ENCODE measurements around the gene XRN2. TPM values are rescaled to one million over a fixed set of nuclear protein-coding genes. Genes with fewer than 3 reads are reported as not detected.

Gene XRN2
- total and polyA plus RNA-seq, 10 donors, result 19.3 to 92.6 (median 62.8) TPM

DNA sequence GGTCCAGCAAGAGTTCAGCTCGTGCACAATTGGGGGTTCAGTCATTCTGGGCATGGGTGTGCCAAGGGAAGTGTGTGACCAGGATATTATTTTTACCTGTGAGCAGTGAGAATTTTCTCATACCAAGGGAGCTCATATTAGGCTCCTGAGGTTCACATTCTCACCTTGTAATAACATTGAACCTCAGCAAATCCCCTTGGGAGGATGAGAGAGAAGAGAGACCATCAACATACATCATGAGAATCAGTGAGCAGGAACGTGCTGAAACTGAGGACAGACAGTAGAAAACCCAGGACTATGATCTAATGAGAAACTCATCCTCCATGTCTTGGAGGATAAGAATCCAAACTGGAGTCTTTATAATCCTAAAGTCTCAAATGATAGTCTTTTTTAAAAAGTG lies 33.4 kb upstream of the XRN2 start:
- H3K27ac ChIP-seq, result no peak overlapping the region
- no peak for TF ChIP-seq POLR2A (IDR thresholded peaks at IDR 0.05)
- no peak for TF ChIP-seq POLR2AphosphoS5 (IDR thresholded peaks at IDR 0.05)
- TF ChIP-seq, protein P1, sequence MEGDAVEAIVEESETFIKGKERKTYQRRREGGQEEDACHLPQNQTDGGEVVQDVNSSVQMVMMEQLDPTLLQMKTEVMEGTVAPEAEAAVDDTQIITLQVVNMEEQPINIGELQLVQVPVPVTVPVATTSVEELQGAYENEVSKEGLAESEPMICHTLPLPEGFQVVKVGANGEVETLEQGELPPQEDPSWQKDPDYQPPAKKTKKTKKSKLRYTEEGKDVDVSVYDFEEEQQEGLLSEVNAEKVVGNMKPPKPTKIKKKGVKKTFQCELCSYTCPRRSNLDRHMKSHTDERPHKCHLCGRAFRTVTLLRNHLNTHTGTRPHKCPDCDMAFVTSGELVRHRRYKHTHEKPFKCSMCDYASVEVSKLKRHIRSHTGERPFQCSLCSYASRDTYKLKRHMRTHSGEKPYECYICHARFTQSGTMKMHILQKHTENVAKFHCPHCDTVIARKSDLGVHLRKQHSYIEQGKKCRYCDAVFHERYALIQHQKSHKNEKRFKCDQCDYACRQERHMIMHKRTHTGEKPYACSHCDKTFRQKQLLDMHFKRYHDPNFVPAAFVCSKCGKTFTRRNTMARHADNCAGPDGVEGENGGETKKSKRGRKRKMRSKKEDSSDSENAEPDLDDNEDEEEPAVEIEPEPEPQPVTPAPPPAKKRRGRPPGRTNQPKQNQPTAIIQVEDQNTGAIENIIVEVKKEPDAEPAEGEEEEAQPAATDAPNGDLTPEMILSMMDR (IDR thresholded peaks at IDR 0.05 in 8 of 11, conservative IDR thresholded peaks at IDR 0.05 in 3 of 11), result no peak

GRCh38 chr20:21270806-21271205 lies 32.3 kb upstream of the XRN2 start:
- DNase-seq, result no peak
- Histone ChIP-seq H3K27me3 (replicated peaks in 1 of 7) (peaks cover 0 to 18% (median 0%) of the 10 kb centered on the region in 7 donors), H3K36me3 (no peaks in the 10 kb centered on the region), H3K27ac (no peak overlapping the region), H3K4me3 (no peak overlapping the region), H3K4me1 (no peaks in the 10 kb centered on the region), H3K9me3 (peaks cover 0 to 18% (median 4%) of the 10 kb centered on the region in 8 donors)
- TF ChIP-seq POLR2AphosphoS5 (IDR thresholded peaks at IDR 0.05), result no peak
- TF ChIP-seq, protein P1 (IDR thresholded peaks at IDR 0.05 in 8 of 11, conservative IDR thresholded peaks at IDR 0.05 in 3 of 11), result no peak
- TF ChIP-seq POLR2A (IDR thresholded peaks at IDR 0.05), result no peak
- WGBS, 5 donors, result 89 to 94% (median 93%) methylated on average over 8 of the region's 8 CpGs
- intact Hi-C loops (cut with DNase I; ENCODE audit: low total_unique reads), result no loop called here

More for the DNA sequence above, 33.4 kb upstream of the XRN2 start:
- 39 to 51% (median 44%) methylated on average over 2 of the region's 2 CpGs for WGBS, 5 donors
- DNase-seq, result no peak
- Histone ChIP-seq H3K4me1 (no peaks in the 10 kb centered on the region), H3K27me3 (replicated peaks in 1 of 7) (peaks cover 0 to 16% (median 0%) of the 10 kb centered on the region in 7 donors), H3K9me3 (peaks cover 0 to 18% (median 4%) of the 10 kb centered on the region in 8 donors), H3K4me3 (no peak overlapping the region), H3K36me3 (no peaks in the 10 kb centered on the region)
- intact Hi-C loops (cut with DNase I; ENCODE audit: low total_unique reads), result no loop called here

DNA sequence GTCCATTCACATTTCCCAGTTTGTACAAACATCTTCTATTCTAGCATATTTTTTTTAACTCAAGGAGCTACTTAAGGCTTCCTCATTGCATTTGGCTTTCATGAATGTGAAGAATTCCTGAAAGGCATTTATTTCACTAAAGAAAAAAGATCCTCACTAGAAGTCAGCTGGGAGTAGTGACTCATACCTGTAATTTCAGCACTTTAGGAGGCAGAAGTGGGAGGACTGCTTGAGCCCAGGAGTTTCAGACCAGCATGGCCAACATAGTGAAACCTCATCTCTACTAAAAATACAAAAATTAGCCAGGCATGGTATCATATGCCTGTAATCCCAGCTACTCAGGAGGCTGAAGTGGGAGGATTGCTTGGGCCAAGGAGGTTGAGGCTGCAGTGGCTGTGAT lies 30.9 kb upstream of the XRN2 start:
- no peak for DNase-seq
- H3K4me1 ChIP-seq, result no peaks in the 10 kb centered on the region
- H3K27me3 ChIP-seq (replicated peaks in 1 of 7), result peaks cover 0 to 18% (median 0%) of the 10 kb centered on the region in 7 donors
- no peak overlapping the region for H3K4me3 ChIP-seq
- peaks cover 0 to 10% (median under 1%) of the 10 kb centered on the region in 8 donors for H3K9me3 ChIP-seq
- H3K36me3 ChIP-seq, result no peaks in the 10 kb centered on the region
- intact Hi-C loops (cut with DNase I; ENCODE audit: low total_unique reads), result no loop called here
- TF ChIP-seq, protein P1 (IDR thresholded peaks at IDR 0.05 in 8 of 11, conservative IDR thresholded peaks at IDR 0.05 in 3 of 11), result no peak
- no peak for TF ChIP-seq POLR2AphosphoS5 (IDR thresholded peaks at IDR 0.05)
- no peak for TF ChIP-seq POLR2A (IDR thresholded peaks at IDR 0.05)
- H3K27ac ChIP-seq, result no peak overlapping the region

DNA sequence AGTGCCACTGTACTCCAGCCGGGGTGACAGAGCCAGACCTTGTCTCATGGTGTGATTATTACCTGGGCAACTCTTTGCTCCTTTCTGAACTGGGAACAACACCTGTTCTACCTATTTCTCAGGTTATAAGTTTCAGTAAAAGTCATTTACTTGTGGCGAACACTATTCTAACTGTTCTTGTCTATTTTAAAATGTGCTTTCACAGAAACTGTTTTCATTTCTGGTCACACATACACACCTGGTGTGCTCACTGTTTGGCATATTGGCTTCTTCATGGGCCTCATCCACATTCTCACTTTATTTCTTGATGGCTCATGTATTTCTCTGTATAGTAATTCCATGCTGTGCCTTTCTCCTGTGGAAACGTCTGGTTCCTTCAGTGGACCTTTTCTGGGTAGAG lies 30.5 kb upstream of the XRN2 start:
- no peak for TF ChIP-seq POLR2A (IDR thresholded peaks at IDR 0.05)
- no peak for TF ChIP-seq POLR2AphosphoS5 (IDR thresholded peaks at IDR 0.05)
- TF ChIP-seq, protein P1 (IDR thresholded peaks at IDR 0.05 in 8 of 11, conservative IDR thresholded peaks at IDR 0.05 in 3 of 11), result no peak
- Histone ChIP-seq H3K36me3 (no peaks in the 10 kb centered on the region), H3K27me3 (replicated peaks in 1 of 7) (peaks cover 0 to 18% (median 0%) of the 10 kb centered on the region in 7 donors), H3K4me1 (no peaks in the 10 kb centered on the region), H3K27ac (no peak overlapping the region), H3K9me3 (peaks cover 0 to 7% (median 0%) of the 10 kb centered on the region in 8 donors), H3K4me3 (no peak overlapping the region)
- intact Hi-C loops (cut with DNase I; ENCODE audit: low total_unique reads), result no loop called here
- no peak for DNase-seq
- 69 to 85% (median 82%) methylated on average over 3 of the region's 3 CpGs for WGBS, 5 donors
